Subcutaneous adipose tissue (tissue), 4 donors: ENCODE results near the gene ULBP2. TPM values are rescaled to one million over a fixed set of nuclear protein-coding genes. Genes with fewer than 3 reads are reported as not detected.

Experiments used
- total RNA-seq, 4 donors: library from RNA; depleted of rRNA; stranded (reverse); fragments of >200 nt; gene quantifications; one replicate each; pipeline ENCODE4 v1.1.0, GENCODE V29; 2016
- TF ChIP-seq, protein P1 (sequence below): fragments of 450-650 bp; IDR thresholded peaks from one replicate; pipeline ENCODE4 v1.5.1; 2016; ENCODE audit warnings: low read depth, mild to moderate bottlenecking, control low read depth, antibody characterized with exemption, moderate library complexity

ULBP2 gene
- total RNA-seq, 4 donors from 2014 or later: 0.34 to 4.1 (median 0.60) TPM

- TF ChIP-seq, protein P1, sequence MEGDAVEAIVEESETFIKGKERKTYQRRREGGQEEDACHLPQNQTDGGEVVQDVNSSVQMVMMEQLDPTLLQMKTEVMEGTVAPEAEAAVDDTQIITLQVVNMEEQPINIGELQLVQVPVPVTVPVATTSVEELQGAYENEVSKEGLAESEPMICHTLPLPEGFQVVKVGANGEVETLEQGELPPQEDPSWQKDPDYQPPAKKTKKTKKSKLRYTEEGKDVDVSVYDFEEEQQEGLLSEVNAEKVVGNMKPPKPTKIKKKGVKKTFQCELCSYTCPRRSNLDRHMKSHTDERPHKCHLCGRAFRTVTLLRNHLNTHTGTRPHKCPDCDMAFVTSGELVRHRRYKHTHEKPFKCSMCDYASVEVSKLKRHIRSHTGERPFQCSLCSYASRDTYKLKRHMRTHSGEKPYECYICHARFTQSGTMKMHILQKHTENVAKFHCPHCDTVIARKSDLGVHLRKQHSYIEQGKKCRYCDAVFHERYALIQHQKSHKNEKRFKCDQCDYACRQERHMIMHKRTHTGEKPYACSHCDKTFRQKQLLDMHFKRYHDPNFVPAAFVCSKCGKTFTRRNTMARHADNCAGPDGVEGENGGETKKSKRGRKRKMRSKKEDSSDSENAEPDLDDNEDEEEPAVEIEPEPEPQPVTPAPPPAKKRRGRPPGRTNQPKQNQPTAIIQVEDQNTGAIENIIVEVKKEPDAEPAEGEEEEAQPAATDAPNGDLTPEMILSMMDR: no peak
Observed at GRCh38 chr6:149929422-149929821, 12.4 kb upstream of the ULBP2 start.

DNA sequence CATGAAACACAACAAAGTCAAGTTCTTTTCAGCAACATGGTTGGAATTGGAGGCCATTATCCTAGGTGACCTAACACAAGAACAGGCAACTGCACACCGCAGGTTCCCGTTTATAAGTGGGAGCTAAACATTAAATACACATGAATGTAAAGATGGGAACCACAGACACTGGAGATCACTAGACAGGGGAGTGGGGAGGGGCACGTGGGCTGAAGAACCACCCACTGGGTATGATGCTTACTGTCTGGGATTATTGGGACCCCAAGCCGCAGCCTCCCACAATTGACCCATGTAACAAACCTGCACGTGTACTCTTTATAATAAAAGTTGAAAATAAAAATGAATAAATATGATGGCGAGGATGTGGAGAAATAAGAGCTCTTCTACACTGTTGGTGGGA lies 10.3 kb upstream of the ULBP2 start:
- TF ChIP-seq, protein P1: no peak

DNA sequence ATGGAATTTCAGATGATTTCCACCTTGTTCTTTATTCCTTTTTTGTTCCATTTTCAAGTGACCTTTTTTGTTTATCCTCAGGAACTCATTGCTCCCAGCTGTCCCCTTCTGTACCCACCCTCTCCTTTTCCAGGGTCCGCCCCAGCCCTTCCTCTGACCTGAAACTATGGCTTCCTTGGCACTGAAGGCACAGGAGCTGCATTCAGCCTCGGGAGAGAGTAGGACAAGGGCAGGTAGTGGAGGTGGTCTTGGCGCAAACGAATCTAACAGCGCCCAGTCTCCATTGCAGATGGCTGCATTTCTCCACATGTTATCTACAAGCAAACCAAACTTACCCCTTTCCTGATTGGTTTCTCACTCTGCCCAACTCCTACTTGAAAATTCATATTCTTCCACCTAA lies 8.8 kb upstream of the ULBP2 start:
- TF ChIP-seq, protein P1: no peak

DNA sequence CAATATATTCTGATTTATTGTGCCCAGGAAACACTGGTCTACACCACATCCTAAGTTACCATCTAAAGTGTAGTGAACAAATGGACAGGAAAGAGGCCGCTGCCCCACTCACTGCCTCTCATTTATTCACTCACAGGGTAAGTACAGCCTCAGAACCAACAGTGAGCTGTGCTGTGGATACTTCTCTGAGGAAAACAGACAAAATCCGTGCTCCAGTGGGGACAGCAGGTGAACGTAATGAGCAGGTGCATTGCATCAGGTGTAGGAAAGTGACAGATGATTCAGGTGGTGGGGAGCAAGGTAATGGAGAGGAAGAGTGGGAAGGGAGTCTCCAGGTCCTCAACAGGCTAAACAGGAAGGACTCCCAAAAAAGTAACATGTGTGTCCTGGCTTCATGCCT lies 8.4 kb upstream of the ULBP2 start:
- TF ChIP-seq, protein P1: no peak

DNA sequence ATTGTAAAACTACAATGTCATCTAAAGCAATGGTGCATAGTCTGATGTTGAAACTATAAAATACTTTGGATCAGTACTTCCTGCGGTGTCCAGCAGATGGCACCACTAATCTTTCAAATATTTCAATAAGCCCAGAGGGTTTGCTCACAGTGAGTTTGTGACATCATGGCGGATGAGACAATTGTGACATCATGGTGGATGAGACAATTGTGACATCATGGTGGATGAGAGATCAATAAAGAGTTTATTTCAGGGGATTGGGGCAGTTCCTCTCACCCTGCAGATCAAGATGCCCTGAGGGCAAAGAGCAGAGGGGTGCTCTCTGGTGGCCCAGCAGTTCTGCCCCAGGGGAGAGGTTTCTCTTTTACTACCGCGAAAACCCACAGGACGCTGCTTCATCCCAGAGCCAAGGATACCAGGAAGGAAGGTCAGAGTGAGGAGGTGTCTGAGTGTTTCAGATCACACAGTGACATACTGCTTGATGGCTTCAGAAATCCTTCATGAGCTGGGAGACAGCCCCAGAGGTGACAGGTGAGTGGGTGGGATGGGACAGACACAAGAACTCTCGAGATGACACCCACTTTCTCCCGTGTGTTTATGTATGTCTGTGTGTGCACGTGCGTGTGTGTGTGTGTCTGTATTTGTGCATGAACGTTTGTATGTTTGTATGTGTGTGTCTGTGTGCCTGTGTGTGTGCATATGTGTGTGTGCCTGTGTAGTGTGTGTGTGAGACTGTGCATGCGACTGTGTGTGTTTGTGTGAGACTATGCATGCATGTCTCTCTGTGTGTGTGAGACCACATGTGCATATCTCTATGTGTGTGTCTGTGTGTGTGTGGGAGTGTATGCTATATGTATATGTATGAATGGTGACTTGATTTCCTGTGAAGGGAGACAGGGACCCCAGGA lies 7.3 kb upstream of the ULBP2 start:
- TF ChIP-seq, protein P1: no peak

- TF ChIP-seq, protein P1: no peak
Observed at GRCh38 chr6:149935246-149935645, 6.6 kb upstream of the ULBP2 start.

DNA sequence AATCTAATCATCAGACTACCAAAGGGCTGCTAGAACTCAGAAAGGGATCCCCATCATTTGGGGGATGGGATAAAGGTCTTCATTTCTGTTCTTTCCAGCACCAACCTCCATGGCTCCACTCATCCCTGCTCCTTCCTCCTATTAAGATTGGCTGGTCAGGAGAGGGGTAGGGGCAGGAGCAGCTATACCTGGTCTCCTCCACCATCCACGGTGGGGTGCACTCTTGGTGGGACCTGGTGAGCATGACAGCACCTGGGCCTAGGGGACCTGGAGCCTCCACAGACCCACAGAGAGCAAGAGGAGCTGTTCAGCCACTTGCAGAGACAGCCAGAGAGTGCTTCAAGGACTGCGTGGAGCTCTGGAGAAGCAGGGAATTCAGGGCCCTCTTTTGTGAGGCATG lies 6.1 kb upstream of the ULBP2 start:
- TF ChIP-seq, protein P1: no peak
